Fibroblast of lung (primary cell): ENCODE data around the gene DDX59. TPM values are rescaled to one million over a fixed set of nuclear protein-coding genes. Genes with fewer than 3 reads are reported as not detected.

Source experiments
- DNase-seq, 2 donors: peaks; one replicate each; pipeline versions ENCODE4 v3.0.0 to v3.0.0-alpha.2; 2010; ENCODE audit warnings: low read depth in 2 of 2
- H2AFZ ChIP-seq: 2 replicates; pipeline ENCODE4 v1.5.1; 2012; ENCODE audit warnings: low read length, control low read depth, inconsistent platforms
- H3K27ac ChIP-seq: 2 replicates; pipeline ENCODE4 v1.5.1; 2011; ENCODE audit warnings: low read length, control low read depth; ENCODE audit not compliant: insufficient read depth
- H3K27me3 ChIP-seq: 2 replicates; pipeline ENCODE4 v1.5.1; 2011; ENCODE audit warnings: mild to moderate bottlenecking, low read length; ENCODE audit not compliant: control insufficient read depth, insufficient read depth
- H3K36me3 ChIP-seq: 2 replicates; pipeline ENCODE4 v1.5.1; 2011; ENCODE audit warnings: low read length; ENCODE audit not compliant: control insufficient read depth, insufficient read depth
- H3K4me1 ChIP-seq: 2 replicates; pipeline ENCODE4 v1.5.1; 2011; ENCODE audit warnings: low read length; ENCODE audit not compliant: control insufficient read depth, insufficient read depth; ENCODE audit errors: extremely low read depth
- H3K4me2 ChIP-seq: 2 replicates; pipeline ENCODE4 v1.5.1; 2011; ENCODE audit warnings: low read length, control low read depth; ENCODE audit not compliant: insufficient read depth; ENCODE audit errors: extremely low read depth
- H3K4me3 ChIP-seq, 4 experiments: fragments of 200-600 bp in 1 of 4; sonication (generic) in 1 of 4; replicated peaks in 1 of 4; 2 replicates each; pipeline ENCODE4 v1.5.1; 2011 to 2016; ENCODE audit warnings: low read length in 4 of 4, low read depth in 3 of 4, mild to moderate bottlenecking in 3 of 4, control low read depth in 2 of 4, inconsistent platforms in 1 of 4, mixed read lengths in 1 of 4; ENCODE audit not compliant: insufficient read depth in 1 of 4; ENCODE audit errors: control extremely low read depth in 1 of 4
- H3K79me2 ChIP-seq: 2 replicates; pipeline ENCODE4 v1.5.1; 2012; ENCODE audit warnings: mild to moderate bottlenecking, low read length, inconsistent platforms; ENCODE audit not compliant: control insufficient read depth, insufficient read depth
- H3K9ac ChIP-seq: 2 replicates; pipeline ENCODE4 v1.5.1; 2011; ENCODE audit warnings: mild to moderate bottlenecking, low read length, control low read depth; ENCODE audit not compliant: insufficient read depth
- H3K9me3 ChIP-seq: 2 replicates; pipeline ENCODE4 v1.5.1; 2012; ENCODE audit warnings: low read depth, low read length; ENCODE audit not compliant: control insufficient read depth, insufficient read depth
- H4K20me1 ChIP-seq: 2 replicates; pipeline ENCODE4 v1.5.1; 2011; ENCODE audit warnings: low read length; ENCODE audit not compliant: control insufficient read depth, insufficient read depth; ENCODE audit errors: extremely low read depth
- EZH2 ChIP-seq: IDR thresholded peaks from 2 replicates; pipeline ENCODE4 v1.5.1; 2012; ENCODE audit warnings: low read length, control low read depth, mild to moderate bottlenecking; ENCODE audit errors: missing control alignments
- polyA plus RNA-seq, 2 donors: library from polyadenylated mRNA; depleted of rRNA in 1 of 2; stranded (reverse) in 1 of 2; unstranded in 1 of 2; fragments of >200 nt; gene quantifications; 2 replicates each; pipeline ENCODE4 v1.2.1, GENCODE V29; 2011 to 2012; ENCODE audit warnings: missing spikeins in 1 of 2
- total RNA-seq: library from RNA; depleted of rRNA; stranded (reverse); fragments of >200 nt; gene quantifications from 2 replicates; pipeline ENCODE4 v1.2.1, GENCODE V29; 2014
- TF ChIP-seq, protein P1 (sequence below), 2 donors: IDR thresholded peaks in 1 of 2; conservative IDR thresholded peaks in 1 of 2; 1 replicate in 1 of 2; 2 replicates in 1 of 2; pipeline ENCODE4 v1.5.1; 2011 to 2012; ENCODE audit warnings: low read length in 2 of 2, control low read depth in 1 of 2, inconsistent platforms in 1 of 2, low read depth in 1 of 2, mild to moderate bottlenecking in 1 of 2

The DDX59 gene
- total and polyA plus RNA-seq, 2 donors (not counting 1 experiment from before 2014, with no cell fraction given), result 14.0 to 18.7 TPM

DNA sequence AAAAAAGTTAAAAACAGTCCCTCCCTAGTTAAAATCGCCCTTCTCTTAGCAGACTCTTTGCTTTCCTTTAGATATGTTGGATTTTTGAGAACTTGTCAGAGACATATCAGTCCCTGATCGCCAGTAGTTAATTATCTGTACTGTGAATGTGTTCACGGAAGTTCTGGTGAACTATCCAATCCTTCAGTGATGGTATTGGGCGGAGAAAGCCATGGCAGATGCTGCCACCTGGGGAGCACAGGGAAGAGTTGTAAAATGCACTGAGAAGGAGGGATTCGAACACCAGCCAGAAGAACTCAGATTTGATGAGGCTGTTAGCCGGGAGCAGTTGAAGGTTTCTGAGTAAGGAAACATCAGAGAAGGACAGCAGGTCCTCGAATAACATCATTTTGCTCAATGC is 31.6 kb downstream of the DDX59 start:
- H3K9ac ChIP-seq, result no peak overlapping the region
- no peak overlapping the region for H3K4me2 ChIP-seq
- H3K4me1 ChIP-seq, result peaks cover 11% of the 10 kb centered on the region
- H3K79me2 ChIP-seq, result no peaks in the 10 kb centered on the region
- no peak overlapping the region for H2AFZ ChIP-seq
- no peaks in the 10 kb centered on the region for H3K36me3 ChIP-seq
- no peaks in the 10 kb centered on the region for H3K9me3 ChIP-seq
- no peaks in the 10 kb centered on the region for H3K27me3 ChIP-seq
- H4K20me1 ChIP-seq, result no peaks in the 10 kb centered on the region
- no peak for DNase-seq
- no peak overlapping the region for H3K27ac ChIP-seq
- no peak overlapping the region for H3K4me3 ChIP-seq
- TF ChIP-seq, protein P1, sequence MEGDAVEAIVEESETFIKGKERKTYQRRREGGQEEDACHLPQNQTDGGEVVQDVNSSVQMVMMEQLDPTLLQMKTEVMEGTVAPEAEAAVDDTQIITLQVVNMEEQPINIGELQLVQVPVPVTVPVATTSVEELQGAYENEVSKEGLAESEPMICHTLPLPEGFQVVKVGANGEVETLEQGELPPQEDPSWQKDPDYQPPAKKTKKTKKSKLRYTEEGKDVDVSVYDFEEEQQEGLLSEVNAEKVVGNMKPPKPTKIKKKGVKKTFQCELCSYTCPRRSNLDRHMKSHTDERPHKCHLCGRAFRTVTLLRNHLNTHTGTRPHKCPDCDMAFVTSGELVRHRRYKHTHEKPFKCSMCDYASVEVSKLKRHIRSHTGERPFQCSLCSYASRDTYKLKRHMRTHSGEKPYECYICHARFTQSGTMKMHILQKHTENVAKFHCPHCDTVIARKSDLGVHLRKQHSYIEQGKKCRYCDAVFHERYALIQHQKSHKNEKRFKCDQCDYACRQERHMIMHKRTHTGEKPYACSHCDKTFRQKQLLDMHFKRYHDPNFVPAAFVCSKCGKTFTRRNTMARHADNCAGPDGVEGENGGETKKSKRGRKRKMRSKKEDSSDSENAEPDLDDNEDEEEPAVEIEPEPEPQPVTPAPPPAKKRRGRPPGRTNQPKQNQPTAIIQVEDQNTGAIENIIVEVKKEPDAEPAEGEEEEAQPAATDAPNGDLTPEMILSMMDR (conservative IDR thresholded peaks at IDR 0.05 in 1 of 2, IDR thresholded peaks at IDR 0.05 in 1 of 2; ENCODE audit: low read depth in 1 of 2, low read length in 2 of 2), result no peak
- TF ChIP-seq EZH2, result no peak

DNA sequence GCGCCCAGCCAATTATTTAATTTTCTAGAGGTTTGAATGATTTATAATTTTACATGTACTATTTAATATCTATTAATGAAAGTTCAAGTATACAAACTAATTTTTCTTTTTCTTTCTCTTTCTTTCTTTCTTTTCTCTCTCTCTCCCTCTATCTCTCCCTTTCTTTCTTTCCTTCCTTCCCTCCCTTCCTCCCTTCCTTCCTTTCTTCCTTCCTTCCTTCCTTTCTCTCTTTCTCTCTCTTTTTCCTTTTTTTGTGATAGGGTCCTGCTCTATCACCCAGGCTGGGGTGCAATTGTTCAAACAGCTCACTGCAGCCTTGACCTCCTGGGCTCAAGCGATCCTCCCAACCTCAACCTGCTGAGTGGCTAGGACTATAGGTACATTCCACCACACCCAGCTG is 33.0 kb downstream of the DDX59 start:
- Histone ChIP-seq H2AFZ (no peak overlapping the region), H3K4me1 (peaks cover 11% of the 10 kb centered on the region), H3K4me2 (no peak overlapping the region), H3K36me3 (no peaks in the 10 kb centered on the region), H3K4me3 (no peak overlapping the region), H3K27ac (no peak overlapping the region), H3K79me2 (no peaks in the 10 kb centered on the region), H4K20me1 (no peaks in the 10 kb centered on the region), H3K9ac (no peak overlapping the region), H3K9me3 (no peaks in the 10 kb centered on the region), H3K27me3 (no peaks in the 10 kb centered on the region)
- no peak for DNase-seq
- no peak for TF ChIP-seq EZH2
- TF ChIP-seq, protein P1 (conservative IDR thresholded peaks at IDR 0.05 in 1 of 2, IDR thresholded peaks at IDR 0.05 in 1 of 2; ENCODE audit: low read depth in 1 of 2, low read length in 2 of 2), result no peak

DNA sequence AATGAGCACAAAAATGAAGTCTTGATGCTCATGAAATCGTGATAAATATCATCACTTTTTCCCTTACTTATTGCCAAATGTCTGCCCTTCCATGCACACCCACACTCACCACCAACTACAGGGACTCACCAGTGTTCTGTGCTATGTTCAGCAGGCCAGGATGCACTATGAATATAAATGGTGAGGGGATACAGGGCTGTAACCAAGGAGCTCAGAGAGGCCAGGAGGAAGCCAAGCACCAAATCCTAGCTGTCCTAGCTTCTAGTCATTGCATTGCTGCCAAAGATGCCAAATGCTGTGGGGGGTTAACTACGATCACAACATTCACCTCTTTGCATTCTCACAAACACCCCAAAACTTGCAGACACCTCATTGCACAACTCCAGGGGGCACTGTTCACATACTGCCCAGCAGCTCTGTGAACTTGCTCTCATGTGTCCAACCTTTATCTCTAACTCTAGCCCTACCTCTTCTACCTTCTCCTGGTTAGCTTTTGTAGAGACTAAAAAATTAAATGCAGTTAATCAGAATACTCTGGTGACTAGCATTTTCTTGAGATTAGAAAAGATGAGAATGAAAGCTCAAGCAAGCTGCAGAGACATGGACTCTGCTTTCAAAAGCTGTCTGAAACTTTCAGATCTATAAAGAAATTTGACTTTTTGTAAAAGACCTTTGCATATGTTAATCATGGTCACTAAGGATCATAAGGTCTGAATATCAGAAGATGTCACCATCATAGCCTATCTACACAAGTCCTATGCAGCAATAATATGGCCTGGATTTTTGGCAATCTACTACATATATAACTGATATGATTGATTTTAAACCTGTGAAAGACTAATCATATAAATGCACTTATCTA is 35.2 kb downstream of the DDX59 start:
- Histone ChIP-seq H3K27me3 (no peaks in the 10 kb centered on the region), H3K36me3 (no peaks in the 10 kb centered on the region), H4K20me1 (no peaks in the 10 kb centered on the region), H3K27ac (no peak overlapping the region), H3K79me2 (no peaks in the 10 kb centered on the region), H3K9me3 (no peaks in the 10 kb centered on the region), H2AFZ (no peak overlapping the region), H3K4me1 (no peaks in the 10 kb centered on the region), H3K9ac (no peak overlapping the region), H3K4me3 (no peak overlapping the region), H3K4me2 (no peak overlapping the region)
- no peak for DNase-seq
- TF ChIP-seq EZH2, result no peak
- TF ChIP-seq, protein P1 (conservative IDR thresholded peaks at IDR 0.05 in 1 of 2, IDR thresholded peaks at IDR 0.05 in 1 of 2; ENCODE audit: low read depth in 1 of 2, low read length in 2 of 2), result no peak
